ENCODE data around the gene GFOD1. TPM values are rescaled to one million over a fixed set of nuclear protein-coding genes. Genes with fewer than 3 reads are reported as not detected.
"Not testable (repeated sequence)": the region's sequence is repeated elsewhere in the genome, so short reads cannot be mapped to it uniquely, and the experiment has no call there.

Gene GFOD1
- polyA plus RNA-seq, 1 donor from 2014 or later: 7.0 TPM

GRCh38 chr6:13434135-13434775 is 53.1 kb downstream of the GFOD1 start:
- not testable (repeated sequence) for H3K36me3 ChIP-seq (ENCODE audit: insufficient read depth, low read length); H3K9me3 ChIP-seq (ENCODE audit: low read length); H3F3A ChIP-seq (ENCODE audit: insufficient read depth, low read length, poor library complexity, severe bottlenecking); H4K20me1 ChIP-seq (ENCODE audit: insufficient read depth); H2AFZ ChIP-seq (ENCODE audit: low read depth, low read length); H3K9ac ChIP-seq (ENCODE audit: low read length); H3K9me2 ChIP-seq (ENCODE audit: insufficient read depth, low read length); H3K79me2 ChIP-seq (replicated peaks; ENCODE audit: insufficient read depth, low read length); H3K4me3 ChIP-seq (ENCODE audit: low read length); H3K27me3 ChIP-seq (ENCODE audit: insufficient read depth, low read depth, low read length); H3K27ac ChIP-seq (ENCODE audit: low read length); H3K4me2 ChIP-seq (ENCODE audit: low read length)

GRCh38 chr6:13433709-13434121 is 53.7 kb downstream of the GFOD1 start:
- Histone ChIP-seq H3K9me2 (ENCODE audit: insufficient read depth, low read length) (no peaks in the 10 kb centered on the region), H3K36me3 (ENCODE audit: insufficient read depth, low read length) (no peaks in the 10 kb centered on the region), H2AFZ (ENCODE audit: low read depth, low read length) (no peak overlapping the region), H3K27me3 (ENCODE audit: insufficient read depth, low read depth, low read length) (no peaks in the 10 kb centered on the region), H3K4me2 (ENCODE audit: low read length) (no peak overlapping the region), H3K9ac (ENCODE audit: low read length) (no peak overlapping the region), H3K9me3 (ENCODE audit: low read length) (no peaks in the 10 kb centered on the region), H3K4me3 (ENCODE audit: low read length) (no peak overlapping the region), H3K27ac (ENCODE audit: low read length) (no peak overlapping the region), H4K20me1 (ENCODE audit: insufficient read depth) (no peaks in the 10 kb centered on the region), H3K79me2 (replicated peaks; ENCODE audit: insufficient read depth, low read length) (no peaks in the 10 kb centered on the region), H3F3A (ENCODE audit: insufficient read depth, low read length, poor library complexity, severe bottlenecking) (no peaks in the 10 kb centered on the region)
- no peak for TF ChIP-seq RAD21 (conservative IDR thresholded peaks at IDR 0.05)
- no peak for TF ChIP-seq SMC3 (conservative IDR thresholded peaks at IDR 0.05; ENCODE audit: poor library complexity)
- no peak for TF ChIP-seq POLR2AphosphoS5 (IDR thresholded peaks at IDR 0.05)
- no peak for TF ChIP-seq EZH2 (IDR thresholded peaks at IDR 0.05; ENCODE audit: borderline replicate concordance, insufficient read depth, low read length, poor library complexity, severe bottlenecking)
- no peak for TF ChIP-seq EP300 (conservative IDR thresholded peaks at IDR 0.05; ENCODE audit: poor library complexity, severe bottlenecking)
- no peak for TF ChIP-seq CTCF (IDR thresholded peaks at IDR 0.05; ENCODE audit: poor library complexity, severe bottlenecking)
- no peak for TF ChIP-seq MXI1 (conservative IDR thresholded peaks at IDR 0.05; ENCODE audit: poor library complexity, severe bottlenecking)
- TF ChIP-seq TAF1 (IDR thresholded peaks at IDR 0.05; ENCODE audit: low read depth): no peak
- no peak for TF ChIP-seq REST (IDR thresholded peaks at IDR 0.05; ENCODE audit: borderline replicate concordance)
